Caco-2 (cell line): ENCODE data around the gene ICA1. TPM values are rescaled to one million over a fixed set of nuclear protein-coding genes. Genes with fewer than 3 reads are reported as not detected.

Experiments
- BruUV-seq: library from RNA; stranded (reverse); fragments of 400-500 nt; replicated peaks from 2 replicates; lab custom pipeline; 2021; lab: Mats Ljungman, UMichigan
- CTCF ChIA-PET: fragments of 300-600 bp; sonication (Branson Sonifier 250); formaldehyde crosslinking; loops from one replicate; lab custom pipeline; 2022; ENCODE audit warnings: antibody characterized with exemption; lab: Charles Lee
- POLR2A ChIA-PET: fragments of 300-600 bp; sonication (Branson Sonifier 250); formaldehyde crosslinking; loops from one replicate; lab custom pipeline; 2022; ENCODE audit warnings: antibody characterized with exemption; lab: Charles Lee
- DNase-seq, 2 experiments: peaks; one replicate each; pipeline versions ENCODE4 v3.0.0 to v3.0.0-alpha.2; 2020 to 2022
- H3K27me3 ChIP-seq: replicated peaks from 2 replicates; pipeline ENCODE4 v1.6.0; 2011; ENCODE audit warnings: low read length; ENCODE audit not compliant: control insufficient read depth, insufficient read depth
- H3K36me3 ChIP-seq: 2 replicates; pipeline ENCODE4 v1.5.1; 2011; ENCODE audit warnings: low read length; ENCODE audit not compliant: control insufficient read depth, insufficient read depth
- H3K4me1 ChIP-seq: fragments of 250-450 bp; sonication (Bioruptor Pico); 2 replicates; pipeline ENCODE4 v1.5.1; 2020; ENCODE audit warnings: mild to moderate bottlenecking
- H3K4me3 ChIP-seq: 2 replicates; pipeline ENCODE4 v1.5.1; 2011; ENCODE audit warnings: low read depth, mild to moderate bottlenecking, control low read depth, low read length
- H3K9me3 ChIP-seq: fragments of 250-450 bp; sonication (Bioruptor Pico); 2 replicates; pipeline ENCODE4 v1.5.1; 2020; ENCODE audit warnings: mild to moderate bottlenecking, moderate library complexity
- H3K27ac Mint-ChIP-seq: one replicate; pipeline ENCODE4 v1.8.0; 2022; ENCODE audit warnings: mixed read lengths; ENCODE audit not compliant: unreplicated experiment
- H3K27me3 Mint-ChIP-seq: one replicate; pipeline ENCODE4 v1.8.0; 2022; ENCODE audit warnings: mixed read lengths; ENCODE audit not compliant: insufficient read depth, unreplicated experiment
- H3K36me3 Mint-ChIP-seq: one replicate; pipeline ENCODE4 v1.8.0; 2022; ENCODE audit warnings: mild to moderate bottlenecking, mixed read lengths; ENCODE audit not compliant: insufficient read depth, unreplicated experiment
- H3K4me1 Mint-ChIP-seq: one replicate; pipeline ENCODE4 v1.8.0; 2022; ENCODE audit warnings: low read depth, mixed read lengths; ENCODE audit not compliant: unreplicated experiment
- H3K4me3 Mint-ChIP-seq: one replicate; pipeline ENCODE4 v1.8.0; 2022; ENCODE audit warnings: mild to moderate bottlenecking, moderate library complexity, mixed read lengths; ENCODE audit not compliant: unreplicated experiment
- H3K9me3 Mint-ChIP-seq: one replicate; pipeline ENCODE4 v1.8.0; 2022; ENCODE audit warnings: mixed read lengths; ENCODE audit not compliant: unreplicated experiment
- intact Hi-C: fragments of 100-400 bp; cut with micrococcal nuclease; formaldehyde crosslinking; loops from one replicate; pipeline ENCODE4 v1.10.0; 2022; ENCODE audit not compliant: unreplicated experiment
- total RNA-seq: library from RNA; stranded (reverse); gene quantifications from 2 replicates; pipeline ENCODE4 v1.2.3, GENCODE V29; 2022
- TF ChIP-seq, protein P1 (sequence below), 2 experiments: fragments of 200-600 bp in 1 of 2; IDR thresholded peaks; 1 replicate in 1 of 2; 2 replicates in 1 of 2; pipeline versions ENCODE4 v1.5.1 to v1.8.0; 2011 to 2022; ENCODE audit warnings: antibody characterized with exemption in 1 of 2, control low read depth in 1 of 2, inconsistent platforms in 1 of 2, low read depth in 1 of 2, low read length in 1 of 2, mild to moderate bottlenecking in 1 of 2, moderate library complexity in 1 of 2; ENCODE audit not compliant: insufficient read depth in 1 of 2, severe bottlenecking in 1 of 2, unreplicated experiment in 1 of 2

The ICA1 gene
- total RNA-seq, 1 experiment from 2014 or later, result 34.2 TPM

DNA sequence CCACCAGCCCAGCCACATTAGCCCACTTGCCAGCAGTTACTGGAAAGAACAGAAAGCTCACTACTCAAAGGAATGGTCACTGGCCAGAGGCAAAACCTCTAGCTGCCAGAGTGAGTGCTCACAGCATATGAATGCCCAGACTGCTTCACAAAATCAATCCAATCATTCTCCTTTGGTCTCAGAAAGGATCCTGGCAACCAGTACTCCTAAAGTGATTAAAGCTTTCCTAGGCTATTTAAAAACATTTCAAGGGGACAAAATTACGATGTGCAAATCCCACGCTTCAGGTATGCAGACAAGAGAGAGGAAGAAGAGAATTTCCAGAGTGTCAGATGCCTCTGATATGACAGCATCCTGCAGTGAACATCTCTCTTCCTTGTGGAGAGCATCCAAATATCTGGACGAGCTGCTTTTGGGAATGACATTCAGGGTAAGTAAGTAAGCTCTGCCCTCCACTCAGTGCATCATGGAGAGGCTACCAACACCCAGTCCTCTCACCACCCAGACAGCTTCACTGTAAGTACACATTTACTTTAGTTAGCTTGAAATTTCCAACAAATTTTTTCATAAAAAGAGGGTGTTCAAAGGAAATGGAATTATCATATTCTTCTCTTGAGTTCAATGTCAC is 25.1 kb downstream of the ICA1 start:
- intact Hi-C loops, result loop anchor here (5.0 kb wide), 1 partner anchor 60 kb away; no protein-coding TSS in a partner anchor
- no TSS peak for BruUV-seq

DNA sequence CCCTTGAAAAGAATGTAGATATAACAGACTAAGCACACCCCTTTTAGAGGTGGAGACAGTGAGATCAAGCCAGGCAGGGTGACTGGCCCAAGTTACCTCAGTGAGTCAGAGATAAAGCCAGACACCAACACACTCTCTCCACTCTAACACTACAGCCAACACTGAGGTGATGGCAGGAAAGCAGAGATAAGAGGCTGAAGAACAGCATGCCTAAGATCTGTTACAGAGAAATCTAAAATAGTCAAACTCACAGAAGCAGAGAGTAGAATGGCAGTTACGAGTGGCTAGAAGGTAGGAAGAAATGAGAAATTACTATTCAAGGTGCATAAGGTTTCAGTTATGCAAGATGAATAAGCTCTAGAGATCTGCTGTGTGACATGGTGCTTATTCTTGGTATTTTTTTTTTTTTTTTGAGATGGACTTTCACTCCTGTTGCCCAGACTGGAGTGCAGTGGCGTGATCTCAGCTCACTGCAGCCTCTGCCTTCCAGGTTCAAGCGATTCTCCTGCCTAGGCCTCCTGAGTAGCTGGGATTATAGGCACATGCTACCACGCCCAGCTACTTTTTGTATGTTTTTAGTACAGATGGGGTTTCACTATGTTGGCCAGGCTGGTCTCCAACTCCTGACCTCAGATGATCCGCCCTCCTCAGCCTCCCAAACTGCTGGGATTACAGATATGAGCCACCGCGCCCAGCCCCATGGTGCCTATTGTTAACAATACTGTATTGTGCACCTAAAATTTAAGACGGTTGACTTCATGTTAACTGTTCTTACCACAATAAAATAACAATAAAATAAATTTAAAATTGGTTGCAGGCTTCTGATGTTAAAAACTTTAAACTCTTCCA is 28.7 kb downstream of the ICA1 start:
- ChIA-PET CTCF (interaction anchor here (0.6 to 0.9 kb wide), 2 partner anchors 14 to 63 kb away, joined by 3 read pairs; no protein-coding TSS in a partner anchor), POLR2A (no interaction called here)
- no peak overlapping the region for H3K4me3 Mint-ChIP-seq
- H3K27me3 ChIP-seq, result no peaks in the 10 kb centered on the region
- H3K4me1 Mint-ChIP-seq, result peaks cover 7% of the 10 kb centered on the region
- H3K4me1 ChIP-seq, result no peaks in the 10 kb centered on the region
- H3K9me3 Mint-ChIP-seq, result no peaks in the 10 kb centered on the region
- intact Hi-C loops, result no loop called here
- H3K36me3 ChIP-seq, result no peaks in the 10 kb centered on the region
- no peak for DNase-seq
- H3K36me3 Mint-ChIP-seq, result no peaks in the 10 kb centered on the region
- no TSS peak for BruUV-seq
- no peak overlapping the region for H3K4me3 ChIP-seq
- TF ChIP-seq, protein P1, sequence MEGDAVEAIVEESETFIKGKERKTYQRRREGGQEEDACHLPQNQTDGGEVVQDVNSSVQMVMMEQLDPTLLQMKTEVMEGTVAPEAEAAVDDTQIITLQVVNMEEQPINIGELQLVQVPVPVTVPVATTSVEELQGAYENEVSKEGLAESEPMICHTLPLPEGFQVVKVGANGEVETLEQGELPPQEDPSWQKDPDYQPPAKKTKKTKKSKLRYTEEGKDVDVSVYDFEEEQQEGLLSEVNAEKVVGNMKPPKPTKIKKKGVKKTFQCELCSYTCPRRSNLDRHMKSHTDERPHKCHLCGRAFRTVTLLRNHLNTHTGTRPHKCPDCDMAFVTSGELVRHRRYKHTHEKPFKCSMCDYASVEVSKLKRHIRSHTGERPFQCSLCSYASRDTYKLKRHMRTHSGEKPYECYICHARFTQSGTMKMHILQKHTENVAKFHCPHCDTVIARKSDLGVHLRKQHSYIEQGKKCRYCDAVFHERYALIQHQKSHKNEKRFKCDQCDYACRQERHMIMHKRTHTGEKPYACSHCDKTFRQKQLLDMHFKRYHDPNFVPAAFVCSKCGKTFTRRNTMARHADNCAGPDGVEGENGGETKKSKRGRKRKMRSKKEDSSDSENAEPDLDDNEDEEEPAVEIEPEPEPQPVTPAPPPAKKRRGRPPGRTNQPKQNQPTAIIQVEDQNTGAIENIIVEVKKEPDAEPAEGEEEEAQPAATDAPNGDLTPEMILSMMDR (IDR thresholded peaks at IDR 0.05; ENCODE audit: insufficient read depth in 1 of 2, low read depth in 1 of 2, low read length in 1 of 2, severe bottlenecking in 1 of 2, unreplicated experiment in 1 of 2), result no peak
- no peaks in the 10 kb centered on the region for H3K27me3 Mint-ChIP-seq
- peak overlapping the region; percentile 14 for H3K27ac Mint-ChIP-seq
- no peaks in the 10 kb centered on the region for H3K9me3 ChIP-seq

More for the DNA sequence above, 25.1 kb downstream of the ICA1 start:
- no peak overlapping the region for H3K27ac Mint-ChIP-seq
- TF ChIP-seq, protein P1 (IDR thresholded peaks at IDR 0.05; ENCODE audit: insufficient read depth in 1 of 2, low read depth in 1 of 2, low read length in 1 of 2, severe bottlenecking in 1 of 2, unreplicated experiment in 1 of 2), result peak in 1 of 2 experiments; percentile 5
- no peaks in the 10 kb centered on the region for H3K9me3 ChIP-seq
- H3K4me1 ChIP-seq, result peaks cover 15% of the 10 kb centered on the region
- no peak overlapping the region for H3K4me3 Mint-ChIP-seq
- H3K36me3 ChIP-seq, result no peaks in the 10 kb centered on the region
- POLR2A ChIA-PET, result interaction anchor here (0.6 kb wide), 1 partner anchor 34 kb away, joined by 8 read pairs; no protein-coding TSS in a partner anchor
- no peaks in the 10 kb centered on the region for H3K27me3 Mint-ChIP-seq
- peaks cover 14% of the 10 kb centered on the region for H3K9me3 Mint-ChIP-seq
- no peak for DNase-seq
- H3K27me3 ChIP-seq, result no peaks in the 10 kb centered on the region
- CTCF ChIA-PET, result interaction anchor here (2.0 kb wide), 1 partner anchor 59 kb away, joined by 6 read pairs; no protein-coding TSS in a partner anchor
- no peaks in the 10 kb centered on the region for H3K36me3 Mint-ChIP-seq
- H3K4me1 Mint-ChIP-seq, result peaks cover 29% of the 10 kb centered on the region
- no peak overlapping the region for H3K4me3 ChIP-seq

DNA sequence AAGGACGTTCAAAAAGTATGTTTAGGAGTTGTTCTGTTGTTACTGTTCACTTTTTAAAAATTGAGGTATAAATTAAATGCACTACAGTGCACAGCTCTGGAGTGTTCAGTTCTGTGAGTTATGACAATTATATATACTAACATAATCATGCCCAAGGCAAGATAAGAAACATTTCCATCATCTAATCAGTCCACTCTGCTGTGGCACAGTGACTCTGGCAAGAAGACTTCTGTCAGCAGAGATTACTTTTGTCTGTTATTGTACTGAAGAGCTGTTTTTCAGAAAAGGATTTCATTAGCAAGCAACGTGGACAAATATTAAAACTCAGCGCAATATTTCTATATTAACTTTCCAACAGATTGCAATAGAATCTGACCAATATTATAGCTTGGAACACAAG is 32.0 kb downstream of the ICA1 start:
- H3K4me3 Mint-ChIP-seq, result no peak overlapping the region
- no peaks in the 10 kb centered on the region for H3K9me3 ChIP-seq
- no peaks in the 10 kb centered on the region for H3K36me3 ChIP-seq
- no peaks in the 10 kb centered on the region for H3K27me3 ChIP-seq
- H3K4me1 Mint-ChIP-seq, result peaks cover 7% of the 10 kb centered on the region
- no peak overlapping the region for H3K27ac Mint-ChIP-seq
- TF ChIP-seq, protein P1 (IDR thresholded peaks at IDR 0.05; ENCODE audit: insufficient read depth in 1 of 2, low read depth in 1 of 2, low read length in 1 of 2, severe bottlenecking in 1 of 2, unreplicated experiment in 1 of 2), result no peak
- H3K4me3 ChIP-seq, result no peak overlapping the region
- BruUV-seq, result no TSS peak
- no peaks in the 10 kb centered on the region for H3K36me3 Mint-ChIP-seq
- ChIA-PET CTCF (no interaction called here), POLR2A (no interaction called here)
- no peaks in the 10 kb centered on the region for H3K4me1 ChIP-seq
- H3K27me3 Mint-ChIP-seq, result no peaks in the 10 kb centered on the region
- intact Hi-C loops, result no loop called here
- no peaks in the 10 kb centered on the region for H3K9me3 Mint-ChIP-seq
- DNase-seq, result no peak
